Mesendoderm (in vitro differentiated cells): Measurements from ENCODE around the gene CBFA2T3.

Experiments used
- DNase-seq: peaks from one replicate; pipeline ENCODE4 v3.0.0; 2013
- H2AK5ac ChIP-seq: 2 replicates; pipeline ENCODE4 v1.6.1; 2013; ENCODE audit warnings: low read length, inconsistent platforms
- H2BK120ac ChIP-seq: 2 replicates; pipeline ENCODE4 v1.6.1; 2013; ENCODE audit warnings: low read depth, mild to moderate bottlenecking, low read length, moderate library complexity, mixed read lengths
- H2BK15ac ChIP-seq: replicated peaks from 2 replicates; pipeline ENCODE4 v1.6.1; 2013; ENCODE audit warnings: low read depth, mild to moderate bottlenecking, moderate library complexity
- H2BK5ac ChIP-seq: 2 replicates; pipeline ENCODE4 v1.6.1; 2013; ENCODE audit warnings: low read length, inconsistent platforms
- H3K18ac ChIP-seq: 2 replicates; pipeline ENCODE4 v1.6.1; 2013; ENCODE audit warnings: mild to moderate bottlenecking, low read length, mixed read lengths
- H3K23ac ChIP-seq: one replicate; pipeline ENCODE4 v1.6.1; 2013; ENCODE audit warnings: low read length
- H3K27ac ChIP-seq: 2 replicates; pipeline ENCODE4 v1.5.1; 2013; ENCODE audit warnings: low read depth, mild to moderate bottlenecking, inconsistent platforms, low read length, moderate library complexity
- H3K27me3 ChIP-seq: 2 replicates; pipeline ENCODE4 v1.6.1; 2013; ENCODE audit warnings: low read length, control low read depth, mild to moderate bottlenecking, inconsistent platforms; ENCODE audit not compliant: insufficient read depth, poor library complexity
- H3K36me3 ChIP-seq: 2 replicates; pipeline ENCODE4 v1.6.1; 2013; ENCODE audit warnings: low read length, inconsistent platforms; ENCODE audit not compliant: control insufficient read depth, insufficient read depth
- H3K4ac ChIP-seq: one replicate; pipeline ENCODE4 v1.6.1; 2013; ENCODE audit warnings: low read depth, mild to moderate bottlenecking, low read length, moderate library complexity
- H3K4me1 ChIP-seq: 2 replicates; pipeline ENCODE4 v1.6.1; 2013; ENCODE audit warnings: low read depth, low read length, inconsistent platforms; ENCODE audit not compliant: control insufficient read depth
- H3K4me2 ChIP-seq: 2 replicates; pipeline ENCODE4 v1.6.1; 2013; ENCODE audit warnings: low read length
- H3K4me3 ChIP-seq: 2 replicates; pipeline ENCODE4 v1.5.1; 2013; ENCODE audit warnings: mild to moderate bottlenecking, low read length
- H3K56ac ChIP-seq: one replicate; pipeline ENCODE4 v1.6.1; 2013; ENCODE audit warnings: low read length
- H3K79me1 ChIP-seq: 2 replicates; pipeline ENCODE4 v1.6.1; 2013; ENCODE audit warnings: low read length, inconsistent platforms
- H3K79me2 ChIP-seq: 2 replicates; pipeline ENCODE4 v1.6.1; 2013; ENCODE audit warnings: mild to moderate bottlenecking, low read length; ENCODE audit not compliant: control insufficient read depth, insufficient read depth
- H3K9ac ChIP-seq: 2 replicates; pipeline ENCODE4 v1.6.1; 2013; ENCODE audit warnings: low read length, inconsistent platforms
- H4K5ac ChIP-seq: one replicate; pipeline ENCODE4 v1.6.1; 2013; ENCODE audit warnings: low read length
- H4K8ac ChIP-seq: one replicate; pipeline ENCODE4 v1.6.1; 2013; ENCODE audit warnings: low read depth, mild to moderate bottlenecking, control low read depth, low read length, moderate library complexity
- WGBS: extraction: QIAGEN DNeasy Blood & Tissue Kit; methylation state at CpG from one replicate; pipeline ENCODE4 v1.1.7; 2013; ENCODE audit warnings: low lambda C conversion rate, missing lambda C conversion rate; ENCODE audit not compliant: insufficient coverage; ENCODE audit errors: extremely low coverage; 5-methylcytosine and 5-hydroxymethylcytosine counted together

CBFA2T3 gene

GRCh38 chr16:88842806-88843205, 134.2 kb downstream of the CBFA2T3 start:
- Histone ChIP-seq H3K4me3 (no peak overlapping the region), H3K56ac (no peak overlapping the region), H3K79me2 (no peaks in the 10 kb centered on the region), H2BK15ac (no peak overlapping the region), H3K79me1 (no peaks in the 10 kb centered on the region), H3K18ac (no peak overlapping the region), H4K8ac (no peak overlapping the region), H2BK5ac (no peak overlapping the region), H3K27me3 (no peaks in the 10 kb centered on the region), H3K9ac (no peak overlapping the region), H3K4ac (no peak overlapping the region), H2AK5ac (no peak overlapping the region), H3K27ac (no peak overlapping the region), H2BK120ac (no peak overlapping the region), H3K23ac (no peak overlapping the region), H4K5ac (no peak overlapping the region), H3K4me2 (no peak overlapping the region), H3K36me3 (no peaks in the 10 kb centered on the region), H3K4me1 (no peaks in the 10 kb centered on the region)
- no peak for DNase-seq
- WGBS: no CpG with 5 or more reads among the region's 25 CpGs

DNA sequence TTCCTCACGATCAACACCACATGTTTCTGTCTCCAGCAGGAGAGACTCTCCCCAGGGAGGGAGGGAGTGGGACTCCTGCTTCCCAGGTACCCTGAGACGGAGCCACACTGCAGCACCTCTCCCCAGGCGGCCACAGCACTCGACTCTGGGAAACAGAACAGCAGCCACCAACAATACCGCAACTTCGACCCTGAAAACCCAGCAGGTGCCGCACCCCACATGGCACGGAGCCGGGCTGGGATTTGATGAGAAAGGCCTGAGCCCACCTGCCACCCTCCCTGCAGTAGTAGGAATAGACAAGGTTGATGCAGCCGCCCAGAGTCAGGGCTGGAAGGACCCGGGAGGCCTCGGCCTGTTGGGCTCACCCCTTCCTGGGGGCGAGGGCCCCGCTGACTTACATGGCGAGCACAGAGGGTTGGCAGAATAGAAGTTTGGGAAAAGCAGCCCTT, 134.7 kb downstream of the CBFA2T3 start:
- H2BK15ac ChIP-seq: no peak overlapping the region
- no peaks in the 10 kb centered on the region for H3K36me3 ChIP-seq
- H4K5ac ChIP-seq: no peak overlapping the region
- no peaks in the 10 kb centered on the region for H3K27me3 ChIP-seq
- H3K4ac ChIP-seq: no peak overlapping the region
- no peak for DNase-seq
- no peak overlapping the region for H3K4me2 ChIP-seq
- H3K18ac ChIP-seq: no peak overlapping the region
- no peaks in the 10 kb centered on the region for H3K79me1 ChIP-seq
- H2AK5ac ChIP-seq: no peak overlapping the region
- no peak overlapping the region for H3K9ac ChIP-seq
- no peak overlapping the region for H2BK5ac ChIP-seq
- no CpG with 5 or more reads among the region's 15 CpGs for WGBS
- H3K56ac ChIP-seq: no peak overlapping the region
- H3K4me3 ChIP-seq: no peak overlapping the region
- H3K79me2 ChIP-seq: no peaks in the 10 kb centered on the region
- H3K4me1 ChIP-seq: no peaks in the 10 kb centered on the region
- no peak overlapping the region for H3K23ac ChIP-seq
- H4K8ac ChIP-seq: no peak overlapping the region
- H2BK120ac ChIP-seq: no peak overlapping the region
- no peak overlapping the region for H3K27ac ChIP-seq

DNA sequence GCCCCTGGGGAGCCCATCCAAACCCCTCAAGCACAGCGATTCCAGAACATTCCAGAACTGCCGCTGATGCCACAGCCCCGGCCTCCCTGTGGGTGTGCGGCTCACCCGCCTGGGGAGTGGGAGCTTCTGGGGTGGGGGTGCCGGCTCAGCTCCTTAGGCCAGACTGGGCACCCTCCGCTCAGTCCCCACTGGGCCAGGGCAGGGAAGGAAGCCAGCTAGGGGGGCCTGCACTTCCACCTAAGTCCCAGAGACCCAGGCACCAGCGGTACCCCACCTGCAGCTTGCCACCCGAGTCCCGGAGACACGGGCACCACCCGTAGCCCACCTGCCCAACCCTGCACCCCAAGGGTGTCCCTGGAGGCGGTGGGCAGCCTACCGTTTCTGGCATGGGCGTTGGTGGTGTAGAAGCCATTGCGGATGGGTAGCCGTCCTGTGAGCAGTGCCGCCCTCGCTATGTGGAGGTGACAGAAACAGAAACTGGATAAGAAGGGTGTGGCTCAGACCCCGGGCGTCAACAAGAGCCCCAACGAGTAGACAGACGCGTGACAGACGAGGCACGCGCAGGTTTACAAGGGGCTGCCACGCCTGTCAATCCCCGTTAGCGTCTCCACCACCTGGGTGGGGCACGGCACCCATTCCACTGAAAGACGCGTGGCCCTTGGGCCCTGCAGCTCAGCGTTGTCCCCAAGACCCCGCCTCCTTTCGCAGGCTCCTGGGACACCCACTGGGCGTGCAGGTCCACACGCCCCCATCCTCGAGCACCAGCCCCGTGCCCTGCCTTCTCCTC, 135.3 kb downstream of the CBFA2T3 start:
- Histone ChIP-seq H3K56ac (no peak overlapping the region), H4K5ac (no peak overlapping the region), H3K79me2 (no peaks in the 10 kb centered on the region), H2AK5ac (no peak overlapping the region), H3K4ac (no peak overlapping the region), H2BK15ac (no peak overlapping the region), H3K18ac (no peak overlapping the region), H3K27ac (no peak overlapping the region), H2BK5ac (no peak overlapping the region), H3K4me2 (no peak overlapping the region), H3K4me1 (no peaks in the 10 kb centered on the region), H3K36me3 (no peaks in the 10 kb centered on the region), H3K79me1 (no peaks in the 10 kb centered on the region), H3K27me3 (no peaks in the 10 kb centered on the region), H4K8ac (no peak overlapping the region), H2BK120ac (no peak overlapping the region), H3K23ac (no peak overlapping the region), H3K9ac (no peak overlapping the region), H3K4me3 (no peak overlapping the region)
- no peak for DNase-seq
- WGBS: no CpG with 5 or more reads among the region's 40 CpGs

- Histone ChIP-seq H3K56ac (no peak overlapping the region), H3K4me2 (no peak overlapping the region), H3K4me3 (no peak overlapping the region), H3K27me3 (no peaks in the 10 kb centered on the region), H4K8ac (no peak overlapping the region), H3K79me2 (no peaks in the 10 kb centered on the region), H4K5ac (no peak overlapping the region), H2AK5ac (no peak overlapping the region), H2BK5ac (no peak overlapping the region), H2BK120ac (no peak overlapping the region), H2BK15ac (no peak overlapping the region), H3K79me1 (no peaks in the 10 kb centered on the region), H3K9ac (no peak overlapping the region), H3K4ac (no peak overlapping the region), H3K27ac (no peak overlapping the region), H3K4me1 (no peaks in the 10 kb centered on the region), H3K23ac (no peak overlapping the region), H3K18ac (no peak overlapping the region), H3K36me3 (no peaks in the 10 kb centered on the region)
- DNase-seq: no peak
- no CpG with 5 or more reads among the region's 30 CpGs for WGBS
Observed at GRCh38 chr16:88840600-88841215, 136.3 kb downstream of the CBFA2T3 start.

DNA sequence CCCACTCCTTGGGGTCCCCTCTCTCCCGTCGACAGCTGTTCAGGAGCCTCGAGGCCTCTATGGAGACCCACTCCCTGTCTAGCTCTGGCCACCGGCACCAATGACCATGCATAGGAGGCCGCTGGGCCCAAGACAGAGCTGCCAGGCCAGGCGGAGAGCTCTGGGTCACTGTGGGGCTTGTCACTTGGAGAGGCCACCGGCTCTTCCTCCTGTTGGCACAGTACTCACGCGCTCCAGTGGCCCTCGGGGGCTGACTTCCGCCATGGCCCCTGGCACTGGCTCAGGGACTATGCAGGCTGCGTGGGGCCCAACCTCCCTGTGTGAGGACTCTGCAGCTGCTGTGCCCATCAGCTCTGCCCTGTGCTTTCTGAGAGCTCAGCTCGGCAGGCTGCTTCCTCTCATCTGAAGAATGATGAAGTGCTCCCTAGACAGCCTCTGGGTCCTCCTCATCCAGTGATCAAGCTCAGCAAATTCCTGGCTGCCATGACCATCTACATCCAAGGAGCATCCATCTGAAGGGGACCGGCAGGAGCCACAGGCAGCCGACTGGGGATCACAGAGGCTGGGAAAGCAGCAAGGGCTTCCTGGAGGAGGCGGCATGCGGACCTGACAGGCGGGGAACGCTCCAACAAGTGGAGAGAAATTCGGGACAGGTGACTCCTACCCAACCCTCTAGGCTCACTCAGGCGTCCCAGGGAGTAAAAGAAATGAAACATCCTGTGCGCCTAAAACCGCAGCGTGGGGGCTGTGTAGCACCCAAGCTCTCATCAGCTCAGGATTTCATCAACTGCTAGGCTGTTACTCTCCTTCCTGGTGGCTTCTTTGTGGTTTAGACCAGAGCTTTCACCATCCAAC, 137.0 kb downstream of the CBFA2T3 start:
- no peak overlapping the region for H3K23ac ChIP-seq
- no peak for DNase-seq
- H4K5ac ChIP-seq: no peak overlapping the region
- H3K27ac ChIP-seq: no peak overlapping the region
- no peak overlapping the region for H2AK5ac ChIP-seq
- WGBS: no CpG with 5 or more reads among the region's 24 CpGs
- H2BK5ac ChIP-seq: no peak overlapping the region
- H3K9ac ChIP-seq: no peak overlapping the region
- H3K4me1 ChIP-seq: no peaks in the 10 kb centered on the region
- no peak overlapping the region for H3K18ac ChIP-seq
- H3K79me2 ChIP-seq: no peaks in the 10 kb centered on the region
- no peak overlapping the region for H3K4me2 ChIP-seq
- no peak overlapping the region for H2BK15ac ChIP-seq
- no peaks in the 10 kb centered on the region for H3K36me3 ChIP-seq
- no peak overlapping the region for H4K8ac ChIP-seq
- H3K27me3 ChIP-seq: no peaks in the 10 kb centered on the region
- H3K56ac ChIP-seq: no peak overlapping the region
- H3K4me3 ChIP-seq: no peak overlapping the region
- H3K4ac ChIP-seq: no peak overlapping the region
- H3K79me1 ChIP-seq: no peaks in the 10 kb centered on the region
- no peak overlapping the region for H2BK120ac ChIP-seq
